Liver (tissue), 3 donors: ENCODE measurements around the gene BRS3.

ENCODE experiments used
- CTCF ChIP-seq: fragments of 150-350 bp; IDR thresholded peaks from 2 replicates; pipeline ENCODE4 v1.5.1; 2017; ENCODE audit warnings: improper control_type of control experiment, low read depth, low read length; ENCODE audit not compliant: missing input control
- HNF4G ChIP-seq: IDR thresholded peaks from 2 replicates; pipeline ENCODE4 v1.6.1; 2016; ENCODE audit warnings: antibody characterized with exemption
- JUND ChIP-seq, 2 donors: IDR thresholded peaks; 2 replicates each; pipeline ENCODE4 v1.6.1; 2016; ENCODE audit warnings: antibody characterized with exemption in 2 of 2
- RAD21 ChIP-seq, 2 donors: IDR thresholded peaks; 2 replicates each; pipeline ENCODE4 v1.6.1; 2016; ENCODE audit warnings: antibody characterized with exemption in 2 of 2, mild to moderate bottlenecking in 2 of 2
- SP1 ChIP-seq: IDR thresholded peaks from 2 replicates; pipeline ENCODE4 v1.6.1; 2018; ENCODE audit warnings: antibody characterized with exemption, mild to moderate bottlenecking
- TF ChIP-seq, protein P1 (sequence below): IDR thresholded peaks from 2 replicates; pipeline ENCODE4 v1.6.1; 2016; ENCODE audit warnings: antibody characterized with exemption
- TF ChIP-seq, protein P2 (sequence below): IDR thresholded peaks from 2 replicates; pipeline ENCODE4 v1.6.1; 2016; ENCODE audit warnings: antibody characterized with exemption, mild to moderate bottlenecking
- donor health status: healthy.
- donor health status: healthy.

- TF ChIP-seq, protein P1, sequence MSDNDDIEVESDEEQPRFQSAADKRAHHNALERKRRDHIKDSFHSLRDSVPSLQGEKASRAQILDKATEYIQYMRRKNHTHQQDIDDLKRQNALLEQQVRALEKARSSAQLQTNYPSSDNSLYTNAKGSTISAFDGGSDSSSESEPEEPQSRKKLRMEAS = no peak
- TF ChIP-seq CTCF (no peak), HNF4G (no peak), JUND (IDR thresholded peaks at IDR 0.05) (no peak), RAD21 (IDR thresholded peaks at IDR 0.05) (no peak), SP1 (no peak)
- TF ChIP-seq, protein P2, sequence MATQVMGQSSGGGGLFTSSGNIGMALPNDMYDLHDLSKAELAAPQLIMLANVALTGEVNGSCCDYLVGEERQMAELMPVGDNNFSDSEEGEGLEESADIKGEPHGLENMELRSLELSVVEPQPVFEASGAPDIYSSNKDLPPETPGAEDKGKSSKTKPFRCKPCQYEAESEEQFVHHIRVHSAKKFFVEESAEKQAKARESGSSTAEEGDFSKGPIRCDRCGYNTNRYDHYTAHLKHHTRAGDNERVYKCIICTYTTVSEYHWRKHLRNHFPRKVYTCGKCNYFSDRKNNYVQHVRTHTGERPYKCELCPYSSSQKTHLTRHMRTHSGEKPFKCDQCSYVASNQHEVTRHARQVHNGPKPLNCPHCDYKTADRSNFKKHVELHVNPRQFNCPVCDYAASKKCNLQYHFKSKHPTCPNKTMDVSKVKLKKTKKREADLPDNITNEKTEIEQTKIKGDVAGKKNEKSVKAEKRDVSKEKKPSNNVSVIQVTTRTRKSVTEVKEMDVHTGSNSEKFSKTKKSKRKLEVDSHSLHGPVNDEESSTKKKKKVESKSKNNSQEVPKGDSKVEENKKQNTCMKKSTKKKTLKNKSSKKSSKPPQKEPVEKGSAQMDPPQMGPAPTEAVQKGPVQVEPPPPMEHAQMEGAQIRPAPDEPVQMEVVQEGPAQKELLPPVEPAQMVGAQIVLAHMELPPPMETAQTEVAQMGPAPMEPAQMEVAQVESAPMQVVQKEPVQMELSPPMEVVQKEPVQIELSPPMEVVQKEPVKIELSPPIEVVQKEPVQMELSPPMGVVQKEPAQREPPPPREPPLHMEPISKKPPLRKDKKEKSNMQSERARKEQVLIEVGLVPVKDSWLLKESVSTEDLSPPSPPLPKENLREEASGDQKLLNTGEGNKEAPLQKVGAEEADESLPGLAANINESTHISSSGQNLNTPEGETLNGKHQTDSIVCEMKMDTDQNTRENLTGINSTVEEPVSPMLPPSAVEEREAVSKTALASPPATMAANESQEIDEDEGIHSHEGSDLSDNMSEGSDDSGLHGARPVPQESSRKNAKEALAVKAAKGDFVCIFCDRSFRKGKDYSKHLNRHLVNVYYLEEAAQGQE = no peak
Observed at GRCh38 chrX:136476501-136476900, 11.2 kb upstream of the BRS3 start.
